Measurements from ENCODE around the gene UNC5A.

The UNC5A gene

GRCh38 chr5:176847148-176847547 lies 36.8 kb downstream of the UNC5A start:
- DNase-seq, result no peak

- no peak for DNase-seq
Observed at GRCh38 chr5:176847726-176848290, 37.4 kb downstream of the UNC5A start.

DNA sequence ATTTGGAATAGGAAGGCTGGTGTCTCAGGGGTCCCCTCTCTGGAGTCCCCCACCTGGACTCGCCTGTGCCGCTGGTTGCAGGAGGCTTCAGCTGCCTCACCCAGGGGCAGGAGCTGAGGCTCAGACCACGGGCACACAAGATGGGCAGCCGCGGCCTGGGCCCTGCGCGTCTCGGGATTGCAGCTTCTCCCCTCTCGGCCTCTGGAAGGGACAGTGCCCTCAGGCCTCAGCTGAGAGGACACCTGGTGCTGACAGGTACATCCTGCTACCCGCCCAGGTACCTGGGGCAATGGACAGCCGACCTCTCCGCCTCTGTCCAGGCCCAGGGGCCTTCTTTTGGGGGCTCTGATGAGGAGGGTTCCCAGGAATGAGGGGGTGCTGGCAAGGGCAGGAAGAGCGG lies 38.3 kb downstream of the UNC5A start:
- DNase-seq, result no peak

DNA sequence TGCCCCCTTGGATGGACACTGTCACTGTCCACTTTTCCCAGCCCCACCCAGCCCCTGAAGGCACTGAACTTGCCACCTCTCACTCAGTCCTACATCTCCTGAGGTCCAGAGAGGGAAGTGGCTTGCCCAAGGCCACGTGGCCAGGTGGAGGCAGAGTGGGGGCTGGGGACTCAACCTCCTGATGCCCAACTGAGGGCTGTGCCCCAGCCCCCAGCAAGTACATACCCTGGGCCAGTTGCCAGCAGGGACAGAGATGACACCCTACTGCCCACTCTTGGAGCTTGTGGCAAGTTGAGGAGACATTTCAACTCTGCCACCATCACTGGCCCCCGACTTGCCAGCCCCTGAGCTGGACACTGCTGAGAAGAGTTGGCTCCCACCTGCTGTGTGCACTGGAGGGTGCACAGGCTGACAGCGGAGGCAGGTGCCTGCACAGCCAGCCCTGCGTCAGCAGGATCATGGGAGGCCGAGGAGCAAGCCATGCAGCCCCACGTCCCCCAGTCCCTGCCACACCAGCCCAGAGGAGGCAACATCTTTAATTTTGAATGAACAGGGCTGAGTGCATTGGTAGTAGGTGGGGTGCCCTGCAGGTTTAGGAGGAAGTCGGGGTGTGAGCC lies 39.4 kb downstream of the UNC5A start:
- DNase-seq, result no peak

- DNase-seq, result no peak
Observed at GRCh38 chr5:176850371-176851245, 40.2 kb downstream of the UNC5A start.

DNA sequence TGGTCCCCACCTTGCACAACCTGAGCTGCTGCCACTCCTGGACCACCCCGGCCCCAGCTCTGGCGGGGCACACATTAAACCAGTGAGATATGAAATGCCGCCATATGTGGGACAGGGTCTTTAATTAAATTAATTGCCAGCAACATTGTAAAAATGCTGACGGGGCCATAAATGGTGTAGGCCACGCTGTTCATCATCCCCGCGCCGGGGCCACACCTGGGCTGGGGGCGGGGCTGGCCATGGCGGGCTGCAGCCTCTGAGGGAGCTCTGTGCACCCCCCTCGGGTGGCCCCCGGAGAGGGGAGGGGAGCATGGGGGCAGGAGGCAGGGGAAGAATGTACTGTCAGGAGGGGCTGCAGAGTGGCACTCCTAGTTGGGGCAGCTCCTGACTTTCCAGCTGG lies 41.0 kb downstream of the UNC5A start:
- no peak for DNase-seq

DNA sequence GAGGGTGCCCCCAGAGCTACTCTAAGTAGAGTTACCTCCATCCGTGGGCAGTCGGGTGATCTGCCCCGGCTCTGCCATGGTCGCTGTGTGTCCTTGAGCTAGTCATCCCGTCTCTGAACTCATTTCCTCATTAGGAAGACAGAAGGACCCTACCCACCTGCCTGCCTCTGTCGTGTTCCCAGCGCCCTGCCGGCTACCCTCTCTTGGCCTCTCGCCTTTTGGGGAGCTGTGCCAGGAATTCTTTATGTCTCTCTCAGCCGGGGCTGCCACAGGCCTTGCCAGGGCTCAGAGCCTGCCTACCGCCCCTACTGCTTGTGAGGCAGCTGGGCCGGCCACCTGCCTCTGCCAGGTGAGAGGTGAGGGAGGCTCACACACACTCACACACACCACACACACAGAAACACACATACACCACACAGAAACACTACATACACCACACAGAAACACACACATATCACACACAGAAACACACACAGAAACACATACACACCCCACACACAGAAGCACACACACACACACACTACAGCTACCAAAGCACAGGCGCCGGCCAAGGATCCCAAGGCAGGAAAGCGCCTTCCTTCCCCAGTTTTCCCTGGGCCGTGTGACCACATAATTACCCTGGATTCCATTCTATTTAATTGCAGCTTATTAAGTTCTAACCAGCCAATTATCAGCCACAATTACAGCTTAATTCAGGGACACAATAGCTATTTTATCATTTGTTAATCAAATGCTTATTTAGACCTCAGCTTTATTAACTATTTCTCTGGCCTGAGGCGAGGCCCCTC lies 41.7 kb downstream of the UNC5A start:
- peak; percentile 17 for DNase-seq

DNA sequence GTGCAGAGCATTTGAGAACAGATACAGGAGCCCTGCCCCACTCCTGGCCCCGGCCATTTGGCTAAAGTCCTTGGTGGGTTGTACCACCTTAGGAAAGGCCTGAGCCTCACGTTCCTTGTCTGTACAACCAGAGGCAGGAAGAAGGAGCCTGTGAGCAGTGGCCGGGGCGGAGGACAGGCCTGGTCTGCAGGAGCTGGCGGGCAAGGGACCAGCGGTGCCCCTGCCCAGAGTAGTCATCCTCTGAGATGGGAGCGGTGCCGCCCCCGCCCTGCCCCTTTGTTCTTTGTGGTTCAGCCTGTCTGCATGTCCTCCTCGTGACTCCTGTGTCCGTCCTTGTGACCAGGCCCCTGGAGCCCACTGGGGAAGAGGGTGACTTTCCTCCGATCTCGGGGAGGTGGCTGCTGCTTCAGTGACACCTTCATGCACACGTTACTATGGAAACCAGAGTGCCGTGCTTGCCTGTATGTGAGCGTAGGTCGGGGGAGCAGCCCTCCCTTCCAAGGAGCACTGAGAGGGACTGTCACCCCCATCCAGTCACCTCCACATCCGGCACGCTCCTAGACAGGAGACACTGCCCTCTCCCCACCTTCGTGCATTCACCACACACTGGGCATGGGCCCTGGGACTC lies 42.9 kb downstream of the UNC5A start:
- DNase-seq, result no peak

- no peak for DNase-seq
Observed at GRCh38 chr5:176854164-176854563, 43.8 kb downstream of the UNC5A start.

DNA sequence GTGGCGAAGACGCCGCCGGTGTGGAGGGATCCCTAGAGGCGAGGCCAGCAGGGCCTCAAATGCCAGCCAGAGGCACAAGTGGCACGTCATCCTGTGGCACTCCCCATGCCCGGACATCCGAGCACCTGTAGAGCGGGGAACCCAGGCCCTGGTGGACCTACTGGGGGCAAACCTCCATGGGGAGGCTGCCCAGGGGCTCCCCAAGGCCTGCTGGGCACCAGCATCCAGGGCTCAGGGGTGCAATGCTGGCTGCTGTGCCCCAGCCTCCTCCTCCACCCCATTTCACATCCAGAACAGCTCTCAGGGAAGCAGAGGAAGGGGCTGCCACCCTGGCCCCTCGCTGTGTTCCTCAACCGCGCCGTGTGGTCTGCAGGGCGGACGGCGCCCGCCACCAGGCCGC lies 45.2 kb downstream of the UNC5A start:
- no peak for DNase-seq

DNA sequence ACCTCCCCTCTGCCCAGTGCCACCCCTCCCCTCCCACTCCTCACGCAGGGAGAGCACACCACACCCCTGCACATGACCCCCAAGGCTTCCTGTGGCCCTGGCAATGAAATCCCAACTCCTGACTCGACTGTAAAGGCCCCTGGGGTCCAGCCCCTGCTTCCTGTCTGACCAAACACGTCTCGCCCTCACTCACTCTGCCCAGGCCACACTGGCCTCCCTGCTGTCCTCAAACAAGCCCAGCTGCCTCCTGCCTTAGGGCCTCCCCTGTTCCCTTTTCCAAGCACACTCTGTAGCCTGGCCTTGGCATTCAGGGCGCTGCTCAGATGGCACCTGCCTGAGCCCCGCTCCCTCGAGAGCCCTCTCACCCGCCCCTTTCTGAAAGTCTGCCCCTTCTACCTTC lies 46.4 kb downstream of the UNC5A start:
- no peak for DNase-seq

DNA sequence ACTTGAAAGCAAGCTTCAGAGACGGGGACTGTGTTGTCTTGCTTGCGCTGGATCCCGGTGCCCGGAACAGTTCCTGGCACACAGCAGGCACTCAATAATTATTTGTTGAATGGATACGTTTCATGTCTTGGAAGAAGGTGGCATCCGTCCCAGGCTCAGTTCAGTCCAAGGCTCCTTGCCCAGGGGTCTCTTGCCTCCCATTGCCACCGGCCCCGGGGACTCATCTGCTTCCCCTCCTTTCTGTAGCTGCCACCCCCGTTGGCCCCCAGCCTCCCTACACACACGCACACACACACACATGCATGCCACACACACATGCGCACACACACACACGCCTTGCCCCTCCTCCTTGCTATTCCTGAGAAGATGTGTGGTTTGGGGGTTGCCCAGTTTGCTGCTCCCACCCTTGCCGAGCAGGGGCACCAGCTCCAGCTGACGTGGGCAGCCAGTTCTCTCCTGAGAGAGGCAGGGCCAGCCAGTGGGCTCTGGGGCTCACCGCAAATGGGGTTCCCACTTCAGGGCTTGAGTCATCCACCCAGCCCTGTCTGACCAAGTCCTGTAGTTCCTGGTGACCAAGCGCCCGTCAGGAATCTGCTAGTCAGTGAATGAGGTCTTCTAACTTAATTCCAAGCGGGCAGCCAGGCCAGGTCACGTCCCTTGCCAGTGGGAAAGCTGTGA lies 47.0 kb downstream of the UNC5A start:
- no peak for DNase-seq

DNA sequence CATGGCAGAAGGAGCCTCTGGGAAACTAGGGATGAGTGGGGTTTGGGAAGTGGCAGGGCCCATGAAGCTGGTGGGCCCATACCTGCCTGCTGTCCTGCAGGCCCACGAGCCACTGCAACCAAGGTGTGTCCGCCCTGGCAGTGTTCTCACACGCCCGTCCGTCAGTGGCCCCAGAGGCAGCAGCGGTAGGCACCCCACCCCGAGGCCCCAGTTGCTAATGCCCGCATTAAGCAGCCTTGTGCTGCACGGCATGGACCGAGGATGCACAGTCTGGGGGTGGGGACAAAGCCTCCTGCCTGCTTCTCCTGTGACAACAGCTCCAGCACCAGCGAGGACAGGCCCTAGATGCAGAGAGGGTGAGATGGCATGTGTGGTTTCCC lies 47.5 kb downstream of the UNC5A start:
- DNase-seq, result no peak

GRCh38 chr5:176859916-176860315 lies 49.6 kb downstream of the UNC5A start:
- no peak for DNase-seq

GRCh38 chr5:176860381-176860780 lies 50.0 kb downstream of the UNC5A start:
- DNase-seq, result no peak

DNA sequence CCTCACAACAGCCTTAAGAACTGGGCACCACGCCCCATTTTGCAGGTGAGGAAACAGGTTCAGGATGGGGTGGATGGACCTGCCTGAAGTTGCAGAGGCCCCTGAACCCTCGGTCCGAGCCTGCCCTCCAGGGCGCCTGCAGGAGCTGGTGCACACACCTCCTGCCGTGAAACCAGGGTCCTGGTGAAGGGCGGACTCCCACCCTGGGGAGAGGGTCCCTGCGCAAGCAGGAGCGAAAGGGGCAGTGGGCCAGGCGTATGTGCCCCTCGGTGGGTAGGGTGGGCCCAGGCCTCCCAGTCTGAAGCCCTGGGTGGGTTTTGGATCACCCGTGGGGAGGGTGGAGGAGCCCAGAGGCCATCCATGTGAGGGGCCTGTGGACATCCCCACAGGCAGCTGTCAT lies 50.9 kb downstream of the UNC5A start:
- no peak for DNase-seq

DNA sequence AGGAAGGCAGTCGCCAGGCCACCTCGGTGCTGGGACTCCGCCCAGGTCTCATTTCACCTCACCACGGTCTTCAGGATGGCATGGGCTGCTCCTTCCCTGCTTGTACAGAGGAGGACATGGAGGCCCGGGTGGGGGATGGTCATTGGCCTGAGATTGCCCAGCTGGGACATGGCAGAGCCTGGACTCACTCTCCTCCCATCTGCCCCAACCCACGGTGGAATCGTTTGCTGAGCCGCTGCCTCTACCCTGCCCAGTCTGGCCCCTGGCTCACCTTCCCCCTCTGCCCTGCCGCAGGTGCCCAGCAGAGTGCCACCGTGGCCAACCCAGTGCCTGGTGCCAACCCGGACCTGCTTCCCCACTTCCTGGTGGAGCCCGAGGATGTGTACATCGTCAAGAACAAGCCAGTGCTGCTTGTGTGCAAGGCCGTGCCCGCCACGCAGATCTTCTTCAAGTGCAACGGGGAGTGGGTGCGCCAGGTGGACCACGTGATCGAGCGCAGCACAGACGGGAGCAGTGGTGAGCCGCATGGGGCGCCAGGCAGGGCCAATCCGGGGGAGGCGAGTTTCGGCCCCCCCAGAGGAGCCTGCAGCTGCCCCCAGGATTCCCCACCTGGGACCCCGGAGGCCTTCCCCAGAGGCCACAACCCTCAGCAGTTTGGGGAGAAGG lies 52.1 kb downstream of the UNC5A start:
- no peak for DNase-seq

DNA sequence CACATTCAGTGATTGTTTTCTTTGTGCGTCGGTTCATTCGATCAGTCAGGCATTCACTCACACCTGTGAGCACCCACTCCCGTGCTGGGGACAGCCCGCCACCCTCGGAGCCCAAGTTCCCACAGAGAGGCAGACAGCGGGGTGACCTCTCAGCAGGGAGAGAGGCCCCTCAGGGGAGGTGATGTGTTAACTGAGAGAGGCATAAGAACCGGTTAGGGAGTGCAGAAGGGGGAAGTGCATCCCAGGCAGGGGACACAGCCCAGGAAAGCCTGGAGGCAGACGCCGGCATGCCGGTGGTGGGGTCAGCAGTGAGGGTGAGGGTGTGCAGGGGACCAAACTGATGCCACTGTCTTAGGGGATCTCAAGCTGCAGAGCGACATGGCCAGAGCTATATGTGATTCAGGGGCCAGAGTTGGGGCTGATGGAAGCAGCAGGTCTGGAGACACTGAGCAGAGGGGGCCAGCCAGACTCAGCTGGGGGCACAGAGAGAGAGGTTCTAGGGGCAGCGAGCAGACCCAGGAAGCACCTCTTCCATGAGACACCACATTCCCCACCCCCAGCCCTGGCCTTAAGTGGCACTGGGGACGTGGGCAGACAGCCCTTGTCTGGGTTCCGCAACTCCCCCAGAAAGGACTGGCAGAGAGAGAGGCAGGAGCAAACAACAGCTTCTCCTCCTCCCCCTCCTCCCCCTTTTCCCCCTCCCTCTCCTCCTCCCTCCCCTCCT lies 52.8 kb downstream of the UNC5A start:
- no peak for DNase-seq

DNA sequence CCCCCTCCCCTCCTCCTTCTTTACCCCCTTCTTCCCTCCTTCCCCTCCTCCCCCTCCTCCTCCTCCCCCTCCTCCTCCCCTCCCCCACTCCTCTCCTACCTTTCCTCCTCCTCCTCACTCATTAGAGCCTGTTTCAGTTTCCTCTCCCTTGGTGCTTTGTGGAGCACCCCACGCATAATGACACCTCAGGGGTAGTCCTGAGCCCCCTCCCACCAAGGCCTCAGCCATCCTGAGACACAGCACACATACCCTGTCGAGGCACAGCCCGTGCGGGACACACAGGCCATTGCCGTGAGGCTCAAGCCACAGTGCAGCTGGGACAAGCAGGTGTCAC lies 53.4 kb downstream of the UNC5A start:
- no peak for DNase-seq

DNA sequence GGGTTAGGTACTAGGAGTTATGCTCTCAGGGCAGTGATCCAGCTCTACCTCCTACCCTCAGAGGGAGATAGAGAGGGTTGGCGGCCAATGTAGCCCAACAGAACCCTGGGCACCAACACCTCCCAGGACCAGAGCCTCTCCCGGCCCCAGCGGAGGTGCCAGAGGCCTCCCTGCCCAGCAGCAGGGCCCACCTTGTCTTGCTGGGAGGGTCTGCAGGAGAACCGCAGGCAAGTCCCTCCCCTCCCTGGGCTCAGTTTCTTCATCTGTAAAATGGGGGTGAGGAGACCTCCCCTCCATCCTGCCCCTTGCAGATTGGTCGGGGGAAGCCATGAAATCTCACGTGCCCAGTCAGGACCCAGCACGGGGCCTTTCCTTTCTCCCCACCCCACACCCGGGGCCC lies 54.4 kb downstream of the UNC5A start:
- no peak for DNase-seq

- DNase-seq, result no peak
Observed at GRCh38 chr5:176865964-176866363, 55.6 kb downstream of the UNC5A start.

All from NCI-H1694 (cell line).